Measurements from ENCODE around the gene MPZL2. TPM values are rescaled to one million over a fixed set of nuclear protein-coding genes. Genes with fewer than 3 reads are reported as not detected.

Gene MPZL2
- total and polyA plus RNA-seq, 2 of the 13 experiments (the other 11 are each of a cell fraction or from before 2014, with no cell fraction given) = 27.9 to 53.7 TPM

- TF ChIP-seq ARID4A (CRISPR knock-in tag; IDR thresholded peaks at IDR 0.05; ENCODE audit: borderline replicate concordance) (no peak), ZNF550 (CRISPR knock-in tag; IDR thresholded peaks at IDR 0.05; ENCODE audit: borderline replicate concordance) (no peak), ZBTB38 (CRISPR knock-in tag; IDR thresholded peaks at IDR 0.05) (no peak), TCF12 (IDR thresholded peaks at IDR 0.05) (no peak), TCF12 (CRISPR knock-in tag; IDR thresholded peaks at IDR 0.05) (no peak), ZBTB2 (CRISPR knock-in tag; IDR thresholded peaks at IDR 0.05; ENCODE audit: low read depth) (no peak), SNAI1 (CRISPR knock-in tag; IDR thresholded peaks at IDR 0.05; ENCODE audit: borderline replicate concordance) (no peak), NCOA2 (CRISPR knock-in tag; IDR thresholded peaks at IDR 0.05) (no peak), THAP8 (CRISPR knock-in tag; IDR thresholded peaks at IDR 0.05; ENCODE audit: borderline replicate concordance) (no peak), ZNF720 (CRISPR knock-in tag; IDR thresholded peaks at IDR 0.05) (no peak), ZNF770 (CRISPR knock-in tag; IDR thresholded peaks at IDR 0.05) (no peak), MYNN (CRISPR knock-in tag; IDR thresholded peaks at IDR 0.05; ENCODE audit: low read depth) (no peak), TARDBP (CRISPR knock-in tag; IDR thresholded peaks at IDR 0.05) (no peak)
Measured at GRCh38 chr11:118310781-118311485, 46.8 kb upstream of the MPZL2 start (continued).
